PFSK-1 (cell line): ENCODE data around the gene OR52A1. TPM values are rescaled to one million over a fixed set of nuclear protein-coding genes. Genes with fewer than 3 reads are reported as not detected.

Source experiments
- FOXP2 ChIP-seq: optimal IDR thresholded peaks from 2 replicates; pipeline ENCODE3; 2011; ENCODE audit warnings: borderline replicate concordance, control low read depth, inconsistent platforms; ENCODE audit not compliant: insufficient read depth; ENCODE audit errors: extremely low read length, extremely low read depth
- POLR2AphosphoS5 ChIP-seq: IDR thresholded peaks from 2 replicates; pipeline ENCODE4 v1.6.1; 2012; ENCODE audit warnings: low read depth, mild to moderate bottlenecking, control low read depth, low read length, moderate library complexity
- SIN3A ChIP-seq: IDR thresholded peaks from 2 replicates; pipeline ENCODE4 v1.6.1; 2012; ENCODE audit warnings: mild to moderate bottlenecking, low read length, moderate library complexity, borderline replicate concordance; ENCODE audit not compliant: insufficient read depth
- TAF1 ChIP-seq: IDR thresholded peaks from 2 replicates; pipeline ENCODE4 v1.6.1; 2012; ENCODE audit warnings: low read length, control low read depth, borderline replicate concordance; ENCODE audit not compliant: insufficient read depth
- polyA plus RNA-seq: library from polyadenylated mRNA; unstranded; fragments of >200 nt; gene quantifications from one replicate; pipeline ENCODE4 v1.2.1, GENCODE V29; 2012; ENCODE audit warnings: low read depth, missing spikeins; ENCODE audit not compliant: insufficient read length
- TF ChIP-seq, protein P1 (sequence below), 2 experiments: IDR thresholded peaks; 2 replicates each; pipeline versions ENCODE4 v1.6.1 to v1.8.0; 2011 to 2012; ENCODE audit warnings: low read depth in 2 of 2, low read length in 2 of 2, control low read depth in 1 of 2, inconsistent platforms in 1 of 2, mild to moderate bottlenecking in 1 of 2, moderate library complexity in 1 of 2; ENCODE audit not compliant: insufficient read depth in 1 of 2

OR52A1 gene
- 0.03 TPM for polyA plus RNA-seq

DNA sequence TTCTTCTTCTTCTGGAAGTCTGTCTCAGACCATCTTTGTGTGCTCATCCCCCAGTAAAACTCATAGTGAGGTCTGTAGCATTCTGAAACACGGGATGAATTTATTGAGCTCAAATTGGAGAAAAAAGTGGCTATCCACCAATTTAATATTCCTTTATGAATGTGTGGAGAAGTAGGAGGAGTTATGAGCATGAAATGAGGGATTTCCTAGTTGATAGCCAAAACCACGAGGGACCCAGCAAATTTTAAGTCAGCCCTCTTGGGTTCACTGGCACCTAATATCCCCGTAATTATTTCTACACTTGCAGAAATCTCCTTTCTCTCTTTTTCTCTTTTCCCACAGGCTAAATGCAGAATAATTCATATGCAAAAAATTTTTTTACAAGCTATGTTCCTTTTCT is at the start of gene OR52A1:
Gene OR52A1 (minus strand): TSS at position 101 of the 400 bp plus-strand sequence. CDS start 2,388 bp downstream, outside the sequence.
- no peak for TF ChIP-seq POLR2AphosphoS5
- TF ChIP-seq TAF1: no peak
- no peak for TF ChIP-seq FOXP2
- TF ChIP-seq, protein P1, sequence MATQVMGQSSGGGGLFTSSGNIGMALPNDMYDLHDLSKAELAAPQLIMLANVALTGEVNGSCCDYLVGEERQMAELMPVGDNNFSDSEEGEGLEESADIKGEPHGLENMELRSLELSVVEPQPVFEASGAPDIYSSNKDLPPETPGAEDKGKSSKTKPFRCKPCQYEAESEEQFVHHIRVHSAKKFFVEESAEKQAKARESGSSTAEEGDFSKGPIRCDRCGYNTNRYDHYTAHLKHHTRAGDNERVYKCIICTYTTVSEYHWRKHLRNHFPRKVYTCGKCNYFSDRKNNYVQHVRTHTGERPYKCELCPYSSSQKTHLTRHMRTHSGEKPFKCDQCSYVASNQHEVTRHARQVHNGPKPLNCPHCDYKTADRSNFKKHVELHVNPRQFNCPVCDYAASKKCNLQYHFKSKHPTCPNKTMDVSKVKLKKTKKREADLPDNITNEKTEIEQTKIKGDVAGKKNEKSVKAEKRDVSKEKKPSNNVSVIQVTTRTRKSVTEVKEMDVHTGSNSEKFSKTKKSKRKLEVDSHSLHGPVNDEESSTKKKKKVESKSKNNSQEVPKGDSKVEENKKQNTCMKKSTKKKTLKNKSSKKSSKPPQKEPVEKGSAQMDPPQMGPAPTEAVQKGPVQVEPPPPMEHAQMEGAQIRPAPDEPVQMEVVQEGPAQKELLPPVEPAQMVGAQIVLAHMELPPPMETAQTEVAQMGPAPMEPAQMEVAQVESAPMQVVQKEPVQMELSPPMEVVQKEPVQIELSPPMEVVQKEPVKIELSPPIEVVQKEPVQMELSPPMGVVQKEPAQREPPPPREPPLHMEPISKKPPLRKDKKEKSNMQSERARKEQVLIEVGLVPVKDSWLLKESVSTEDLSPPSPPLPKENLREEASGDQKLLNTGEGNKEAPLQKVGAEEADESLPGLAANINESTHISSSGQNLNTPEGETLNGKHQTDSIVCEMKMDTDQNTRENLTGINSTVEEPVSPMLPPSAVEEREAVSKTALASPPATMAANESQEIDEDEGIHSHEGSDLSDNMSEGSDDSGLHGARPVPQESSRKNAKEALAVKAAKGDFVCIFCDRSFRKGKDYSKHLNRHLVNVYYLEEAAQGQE (IDR thresholded peaks at IDR 0.05; ENCODE audit: insufficient read depth in 1 of 2, low read depth in 2 of 2, low read length in 2 of 2): no peak
- no peak for TF ChIP-seq SIN3A

DNA sequence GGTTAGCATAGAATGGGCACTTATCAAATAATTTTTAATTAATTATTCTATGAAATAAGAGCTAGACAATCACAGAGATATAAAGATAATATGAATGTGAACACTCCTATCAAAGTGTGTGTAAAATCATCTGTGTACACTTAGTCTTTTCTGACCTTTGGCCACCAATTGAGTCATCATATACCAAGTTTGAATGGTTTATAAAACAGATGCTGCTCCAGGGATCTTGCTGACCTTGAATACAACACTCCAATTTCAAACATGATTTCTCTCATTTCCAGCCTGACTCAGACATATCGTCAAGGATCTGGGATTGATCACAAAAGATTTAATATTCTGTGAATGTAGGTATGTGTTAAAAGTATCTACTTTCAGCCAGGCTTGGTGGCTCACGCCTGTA is 48.8 kb upstream of the OR52A1 start:
- TF ChIP-seq, protein P1 (IDR thresholded peaks at IDR 0.05; ENCODE audit: insufficient read depth in 1 of 2, low read depth in 2 of 2, low read length in 2 of 2): no peak
- TF ChIP-seq FOXP2: no peak
- TF ChIP-seq TAF1: no peak
- TF ChIP-seq SIN3A: no peak
- no peak for TF ChIP-seq POLR2AphosphoS5

DNA sequence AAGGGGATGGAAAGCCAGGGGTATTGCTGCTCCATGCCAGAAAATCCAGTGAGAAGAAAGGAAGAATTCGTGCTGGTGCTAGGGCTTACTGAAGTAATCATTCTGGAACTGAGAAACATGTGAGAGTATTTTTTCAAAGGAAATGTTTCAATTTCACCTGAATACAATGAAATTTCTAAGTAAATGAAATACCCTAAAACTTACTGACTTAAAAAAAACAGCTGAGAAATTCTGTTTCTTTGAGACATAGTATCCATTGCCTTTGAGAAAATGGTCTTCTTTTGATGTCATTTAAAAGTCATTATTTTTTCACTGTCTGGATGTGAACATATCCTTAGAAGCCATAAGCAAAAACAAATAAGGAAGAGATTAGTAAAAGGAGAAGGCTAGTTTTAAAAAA is 46.0 kb upstream of the OR52A1 start, which contains the start of gene OR51V1:
Gene OR51V1 (minus strand): TSS at position 101 of the 400 bp plus-strand sequence. CDS start 0 bp downstream, at position 101.
- TF ChIP-seq TAF1: no peak
- TF ChIP-seq, protein P1 (IDR thresholded peaks at IDR 0.05; ENCODE audit: insufficient read depth in 1 of 2, low read depth in 2 of 2, low read length in 2 of 2): no peak
- TF ChIP-seq SIN3A: no peak
- TF ChIP-seq POLR2AphosphoS5: no peak
- TF ChIP-seq FOXP2: no peak

DNA sequence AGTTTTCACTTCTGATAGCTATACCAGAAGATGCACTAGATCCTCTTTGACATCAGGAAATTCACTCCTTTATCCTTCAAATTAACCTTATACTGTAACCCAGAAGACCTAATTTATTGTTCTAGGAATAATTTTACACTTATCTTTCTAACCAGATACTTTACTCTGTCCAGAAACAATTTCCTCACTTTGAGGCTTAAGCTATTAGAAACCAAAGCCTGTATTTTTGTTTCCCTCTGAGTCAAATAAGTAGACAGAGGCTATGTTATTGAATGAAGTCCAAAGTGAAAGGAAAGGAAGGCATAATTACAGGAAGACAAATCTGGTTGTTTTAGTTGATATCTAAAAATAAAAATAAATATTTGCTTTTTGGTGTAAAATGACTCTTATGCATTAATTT is 43.7 kb upstream of the OR52A1 start:
- TF ChIP-seq, protein P1 (IDR thresholded peaks at IDR 0.05; ENCODE audit: insufficient read depth in 1 of 2, low read depth in 2 of 2, low read length in 2 of 2): no peak
- TF ChIP-seq FOXP2 (no peak), SIN3A (no peak), POLR2AphosphoS5 (no peak), TAF1 (no peak)

DNA sequence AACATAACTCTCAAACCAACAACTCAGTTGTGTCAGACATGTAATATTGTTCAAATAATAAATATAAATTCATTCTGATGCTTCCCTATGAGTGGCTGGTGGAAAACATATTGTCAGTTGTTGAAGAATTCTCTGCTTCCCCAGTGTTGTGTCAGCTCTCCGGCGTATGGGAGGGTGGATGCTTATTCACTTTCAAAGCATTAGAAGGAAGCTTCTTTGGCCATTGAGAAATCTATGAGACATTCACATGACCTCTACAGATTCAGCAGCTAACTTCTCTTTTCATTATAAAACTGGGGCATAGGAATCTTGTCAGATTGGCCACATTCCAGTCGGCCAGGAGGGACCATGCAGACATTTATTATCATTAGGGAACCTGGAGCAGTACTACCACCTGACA is 43.0 kb upstream of the OR52A1 start:
- TF ChIP-seq TAF1 (no peak), POLR2AphosphoS5 (no peak), FOXP2 (no peak), SIN3A (no peak)
- TF ChIP-seq, protein P1 (IDR thresholded peaks at IDR 0.05; ENCODE audit: insufficient read depth in 1 of 2, low read depth in 2 of 2, low read length in 2 of 2): no peak
